Left ventricle myocardium inferior (tissue), 1 donor: ENCODE measurements around the gene AP2A2. TPM values are rescaled to one million over a fixed set of nuclear protein-coding genes. Genes with fewer than 3 reads are reported as not detected.

Experiments
- DNase-seq: peaks from one replicate; pipeline ENCODE4 v3.0.0-alpha.2; 2020
- H3K27ac ChIP-seq: fragments of 200-600 bp; replicated peaks from 2 replicates; pipeline ENCODE4 v1.8.0; 2021
- H3K27me3 ChIP-seq: fragments of 200-600 bp; 2 replicates; pipeline ENCODE4 v1.8.0; 2021; ENCODE audit warnings: low read depth
- H3K36me3 ChIP-seq: fragments of 200-600 bp; 2 replicates; pipeline ENCODE4 v1.8.0; 2021
- H3K4me1 ChIP-seq: fragments of 200-600 bp; 2 replicates; pipeline ENCODE4 v1.8.0; 2021
- H3K4me3 ChIP-seq: fragments of 200-600 bp; 2 replicates; pipeline ENCODE4 v1.8.0; 2021; ENCODE audit warnings: mild to moderate bottlenecking, moderate library complexity
- H3K9me3 ChIP-seq: fragments of 200-600 bp; replicated peaks from 2 replicates; pipeline ENCODE4 v1.8.0; 2021
- intact Hi-C: fragments of 100-400 bp; cut with micrococcal nuclease; formaldehyde crosslinking; loops from one replicate; pipeline ENCODE4 v1.11.0; 2022
- total RNA-seq: library from RNA; stranded (reverse); fragmentation: NEBNext Ultra II Directional; extraction: Animal tissue kit (Norgen Biotek cat#: 25700); gene quantifications from one replicate; pipeline ENCODE4 v1.2.1, GENCODE V29; 2021
- TF ChIP-seq, protein P1 (sequence below): fragments of 200-600 bp; IDR thresholded peaks from 2 replicates; pipeline ENCODE4 v1.8.0; 2021; ENCODE audit warnings: antibody characterized with exemption, mild to moderate bottlenecking, borderline replicate concordance
- donor health status: DM: no; HTN: yes; CAD: no; lungs with severe emphysema.

The AP2A2 gene
- total RNA-seq, 1 donor from 2014 or later, result 41.4 TPM

DNA sequence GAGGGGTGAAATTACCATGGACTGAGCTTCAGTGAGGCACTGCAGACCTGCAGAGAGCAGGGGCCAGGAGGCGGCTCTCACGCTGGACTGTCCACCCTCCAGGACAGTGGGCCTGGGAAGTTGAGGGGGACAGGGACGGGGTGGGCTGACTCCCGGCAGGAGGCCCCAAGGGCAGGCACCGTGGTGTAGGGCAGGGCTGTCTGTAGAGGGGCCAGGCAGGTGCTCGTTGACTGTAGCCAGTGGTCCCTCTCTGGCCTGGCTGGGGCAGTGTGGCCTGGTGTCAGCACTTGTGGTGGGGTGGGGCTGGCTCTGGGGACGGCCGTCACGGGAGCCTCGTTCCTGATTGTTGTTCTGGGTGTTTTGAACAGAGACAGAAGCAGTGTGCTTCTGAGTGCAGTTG lies 64.4 kb downstream of the AP2A2 start:
- no peak overlapping the region for H3K4me3 ChIP-seq
- no peak for DNase-seq
- TF ChIP-seq, protein P1, sequence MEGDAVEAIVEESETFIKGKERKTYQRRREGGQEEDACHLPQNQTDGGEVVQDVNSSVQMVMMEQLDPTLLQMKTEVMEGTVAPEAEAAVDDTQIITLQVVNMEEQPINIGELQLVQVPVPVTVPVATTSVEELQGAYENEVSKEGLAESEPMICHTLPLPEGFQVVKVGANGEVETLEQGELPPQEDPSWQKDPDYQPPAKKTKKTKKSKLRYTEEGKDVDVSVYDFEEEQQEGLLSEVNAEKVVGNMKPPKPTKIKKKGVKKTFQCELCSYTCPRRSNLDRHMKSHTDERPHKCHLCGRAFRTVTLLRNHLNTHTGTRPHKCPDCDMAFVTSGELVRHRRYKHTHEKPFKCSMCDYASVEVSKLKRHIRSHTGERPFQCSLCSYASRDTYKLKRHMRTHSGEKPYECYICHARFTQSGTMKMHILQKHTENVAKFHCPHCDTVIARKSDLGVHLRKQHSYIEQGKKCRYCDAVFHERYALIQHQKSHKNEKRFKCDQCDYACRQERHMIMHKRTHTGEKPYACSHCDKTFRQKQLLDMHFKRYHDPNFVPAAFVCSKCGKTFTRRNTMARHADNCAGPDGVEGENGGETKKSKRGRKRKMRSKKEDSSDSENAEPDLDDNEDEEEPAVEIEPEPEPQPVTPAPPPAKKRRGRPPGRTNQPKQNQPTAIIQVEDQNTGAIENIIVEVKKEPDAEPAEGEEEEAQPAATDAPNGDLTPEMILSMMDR, result no peak

DNA sequence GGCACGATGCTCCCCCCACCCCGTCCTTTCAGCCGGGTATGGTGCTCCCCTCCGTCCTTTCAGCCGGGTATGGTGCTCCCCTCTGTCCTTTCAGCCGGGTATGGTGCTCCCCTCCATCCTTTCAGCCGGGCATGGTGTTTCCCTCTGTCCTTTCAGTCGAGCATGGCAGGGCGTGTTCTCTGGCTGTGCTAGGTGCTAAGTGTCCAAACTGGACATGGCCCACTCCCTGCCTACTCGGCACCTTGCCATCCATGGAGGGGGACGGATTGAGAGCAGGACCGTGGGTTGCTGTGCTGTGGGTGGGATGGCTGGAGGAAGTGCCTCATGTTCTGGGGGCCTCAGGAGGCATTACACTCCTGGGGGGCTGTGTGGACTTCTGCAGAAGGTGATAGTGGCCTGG lies 65.4 kb downstream of the AP2A2 start:
- DNase-seq, result no peak
- H3K36me3 ChIP-seq, result peaks cover 83% of the 10 kb centered on the region
- no peak overlapping the region for H3K27ac ChIP-seq
- no peaks in the 10 kb centered on the region for H3K27me3 ChIP-seq
- H3K9me3 ChIP-seq, result no peaks in the 10 kb centered on the region
- peaks cover 17% of the 10 kb centered on the region for H3K4me1 ChIP-seq
- TF ChIP-seq, protein P1, result no peak
- intact Hi-C loops, result no loop called here
- H3K4me3 ChIP-seq, result no peak overlapping the region

More for the DNA sequence above, 64.4 kb downstream of the AP2A2 start:
- intact Hi-C loops, result no loop called here
- H3K27me3 ChIP-seq, result no peaks in the 10 kb centered on the region
- no peaks in the 10 kb centered on the region for H3K9me3 ChIP-seq
- no peak overlapping the region for H3K27ac ChIP-seq
- H3K36me3 ChIP-seq, result peaks cover 87% of the 10 kb centered on the region
- peaks cover 10% of the 10 kb centered on the region for H3K4me1 ChIP-seq

DNA sequence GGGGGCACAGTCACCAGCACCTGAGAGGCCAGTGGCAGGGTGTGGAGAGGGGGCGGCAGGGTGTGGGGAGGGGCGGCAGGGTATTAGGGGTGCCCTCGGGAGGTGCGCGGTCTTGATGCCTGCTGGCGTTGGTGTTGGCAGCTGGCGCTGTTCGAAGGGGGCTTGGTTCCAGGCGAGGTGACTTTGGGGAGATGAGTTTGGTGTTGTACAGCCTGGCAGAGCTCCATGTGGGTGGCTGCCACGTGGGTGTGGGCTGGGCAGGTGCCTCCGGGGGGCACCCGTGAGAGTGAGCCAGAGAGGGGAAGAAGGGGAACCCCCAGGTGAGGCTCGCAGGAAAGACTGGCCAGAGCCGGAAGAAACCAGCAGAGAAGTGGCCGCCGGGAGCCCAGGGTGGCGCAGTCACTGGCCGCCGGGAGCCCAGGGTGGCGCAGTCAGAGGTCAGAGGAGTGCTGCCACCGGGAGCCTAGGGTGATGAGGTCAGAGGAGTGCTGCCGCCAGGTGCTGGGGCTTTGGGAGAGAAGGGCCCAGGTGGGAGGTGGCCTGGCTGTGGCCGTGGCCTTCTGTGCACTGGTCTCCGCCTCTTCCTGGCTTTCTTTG lies 66.1 kb downstream of the AP2A2 start:
- Histone ChIP-seq H3K27me3 (no peaks in the 10 kb centered on the region), H3K36me3 (peaks cover 83% of the 10 kb centered on the region), H3K27ac (no peak overlapping the region), H3K4me1 (peaks cover 12% of the 10 kb centered on the region), H3K4me3 (no peak overlapping the region), H3K9me3 (no peaks in the 10 kb centered on the region)
- DNase-seq, result no peak
- TF ChIP-seq, protein P1, result no peak
- intact Hi-C loops, result no loop called here

DNA sequence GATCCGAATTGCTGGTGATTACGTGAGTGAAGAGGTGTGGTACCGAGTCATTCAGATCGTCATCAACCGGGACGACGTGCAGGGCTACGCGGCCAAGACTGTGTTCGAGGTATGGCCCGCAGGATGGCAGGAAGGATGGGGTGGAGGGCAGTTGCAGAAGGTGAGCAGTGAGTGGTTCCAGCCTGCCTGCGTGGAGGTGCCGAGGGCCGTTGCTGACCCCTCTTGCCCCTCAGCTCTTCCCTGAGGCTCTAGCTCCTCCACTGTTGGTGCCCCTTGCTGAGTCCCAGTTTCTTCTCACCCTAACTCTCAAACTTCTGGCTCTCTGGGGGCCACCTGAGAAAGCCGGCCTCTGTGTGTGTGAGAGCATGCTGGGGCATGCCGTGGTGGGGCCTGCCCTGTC lies 66.9 kb downstream of the AP2A2 start:
- Histone ChIP-seq H3K27ac (no peak overlapping the region), H3K36me3 (peaks cover 78% of the 10 kb centered on the region), H3K27me3 (no peaks in the 10 kb centered on the region), H3K4me3 (no peak overlapping the region), H3K4me1 (peaks cover 11% of the 10 kb centered on the region), H3K9me3 (no peaks in the 10 kb centered on the region)
- TF ChIP-seq, protein P1, result no peak
- intact Hi-C loops, result no loop called here
- DNase-seq, result no peak

DNA sequence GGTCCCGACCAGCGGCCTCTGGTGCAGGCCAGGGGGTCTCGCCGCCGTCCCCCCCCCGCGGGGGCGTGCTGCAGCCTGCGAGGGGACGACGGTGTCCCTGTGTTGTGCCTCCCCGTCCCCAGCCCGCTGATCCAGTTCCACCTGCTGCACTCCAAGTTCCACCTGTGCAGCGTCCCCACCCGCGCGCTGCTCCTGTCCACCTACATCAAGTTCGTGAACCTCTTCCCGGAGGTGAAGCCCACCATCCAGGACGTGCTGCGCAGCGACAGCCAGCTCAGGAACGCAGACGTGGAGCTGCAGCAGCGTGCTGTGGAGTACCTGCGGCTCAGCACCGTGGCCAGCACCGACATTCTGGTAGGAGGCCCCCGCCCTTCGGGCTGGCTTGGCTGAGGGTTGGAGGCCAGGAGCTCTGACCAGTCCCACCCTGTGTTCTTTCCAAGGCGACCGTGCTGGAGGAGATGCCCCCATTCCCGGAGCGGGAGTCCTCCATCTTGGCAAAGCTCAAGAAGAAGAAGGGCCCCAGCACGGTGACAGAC lies 68.0 kb downstream of the AP2A2 start:
- Histone ChIP-seq H3K4me1 (peaks cover 11% of the 10 kb centered on the region), H3K4me3 (no peak overlapping the region), H3K27me3 (no peaks in the 10 kb centered on the region), H3K36me3 (peaks cover 67% of the 10 kb centered on the region), H3K27ac (no peak overlapping the region), H3K9me3 (no peaks in the 10 kb centered on the region)
- DNase-seq, result no peak
- TF ChIP-seq, protein P1, result no peak
- intact Hi-C loops, result no loop called here
